MG63 (cell line): ENCODE measurements around the gene B4GALT6. TPM values are rescaled to one million over a fixed set of nuclear protein-coding genes. Genes with fewer than 3 reads are reported as not detected.
A peak's percentile ranks its signal among the peaks of the same experiment; 100 is the strongest.

ENCODE experiments used
- DNase-seq: peaks from one replicate; pipeline ENCODE4 v3.0.0-alpha.2; 2020
- H3K27me3 ChIP-seq: fragments of 250-450 bp; sonication (Bioruptor Pico); 2 replicates; pipeline ENCODE4 v1.5.1; 2020; ENCODE audit warnings: mild to moderate bottlenecking, moderate library complexity
- H3K36me3 ChIP-seq: fragments of 250-450 bp; sonication (Bioruptor Pico); 2 replicates; pipeline ENCODE4 v1.5.1; 2020; ENCODE audit warnings: mild to moderate bottlenecking, moderate library complexity
- H3K4me3 ChIP-seq: fragments of 250-450 bp; sonication (Bioruptor Pico); 2 replicates; pipeline ENCODE4 v1.5.1; 2020; ENCODE audit warnings: mild to moderate bottlenecking, moderate library complexity
- H3K9me3 ChIP-seq: fragments of 250-450 bp; sonication (Bioruptor Pico); 2 replicates; pipeline ENCODE4 v1.5.1; 2020; ENCODE audit warnings: mild to moderate bottlenecking, moderate library complexity
- total RNA-seq: library from RNA; depleted of rRNA; stranded (reverse); fragments of >200 nt; shearing (Covaris generic); gene quantifications from 2 replicates; pipeline ENCODE4 v1.2.3, GENCODE V29; 2014; ENCODE audit warnings: low replicate concordance

Gene B4GALT6
- total RNA-seq, 1 experiment from 2014 or later: 1.7 TPM

GRCh38 chr18:31700990-31701389, 16.6 kb upstream of the B4GALT6 start:
- Histone ChIP-seq H3K4me3 (no peak overlapping the region), H3K27me3 (no peaks in the 10 kb centered on the region), H3K36me3 (no peaks in the 10 kb centered on the region), H3K9me3 (no peaks in the 10 kb centered on the region)
- no peak for DNase-seq

DNA sequence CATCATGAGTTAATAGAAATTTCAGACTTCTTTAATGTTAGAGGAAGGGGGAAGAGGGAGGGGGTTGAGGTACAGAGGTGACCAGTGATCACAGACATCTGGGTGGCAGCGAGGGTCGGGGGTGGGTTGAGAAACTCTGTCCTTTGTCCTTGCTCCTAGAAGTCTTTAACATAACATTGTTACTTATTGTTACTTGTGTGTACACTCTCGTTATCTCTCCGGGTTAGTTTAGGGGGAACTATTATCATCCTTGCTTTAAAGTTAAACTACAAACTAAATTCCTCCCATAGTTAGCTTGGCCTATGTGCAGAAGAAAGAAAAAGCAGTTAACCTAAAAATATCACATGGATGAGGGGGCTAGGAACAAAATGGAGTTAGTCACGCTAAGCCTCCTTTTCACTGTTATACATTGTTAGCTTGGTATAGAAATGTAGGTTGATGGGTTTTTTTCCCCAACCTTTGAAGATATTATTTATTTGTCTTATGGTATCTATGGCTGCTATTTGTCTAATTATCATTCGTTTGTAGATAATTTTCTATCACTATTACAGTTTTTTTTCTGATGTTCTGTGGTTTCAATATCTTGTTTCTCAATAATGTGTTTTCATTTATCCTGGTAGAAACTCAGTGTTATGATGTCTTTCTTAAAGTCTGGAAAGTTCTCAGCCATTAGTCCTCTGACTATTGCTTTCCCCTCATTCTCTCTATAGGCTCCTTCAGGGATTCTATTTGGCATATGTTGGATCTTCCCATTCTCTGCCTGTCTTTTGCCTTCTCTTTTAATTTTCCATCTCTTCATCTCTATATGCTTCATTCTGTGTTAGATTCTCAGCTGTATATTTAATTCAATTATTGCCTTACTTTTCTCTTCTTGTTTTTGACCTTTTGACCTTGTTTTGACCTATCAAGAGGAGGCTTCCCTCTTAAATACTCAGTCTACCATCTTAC, 13.2 kb upstream of the B4GALT6 start:
- H3K36me3 ChIP-seq: no peaks in the 10 kb centered on the region
- H3K4me3 ChIP-seq: no peak overlapping the region
- no peaks in the 10 kb centered on the region for H3K27me3 ChIP-seq
- H3K9me3 ChIP-seq: no peaks in the 10 kb centered on the region
- no peak for DNase-seq

DNA sequence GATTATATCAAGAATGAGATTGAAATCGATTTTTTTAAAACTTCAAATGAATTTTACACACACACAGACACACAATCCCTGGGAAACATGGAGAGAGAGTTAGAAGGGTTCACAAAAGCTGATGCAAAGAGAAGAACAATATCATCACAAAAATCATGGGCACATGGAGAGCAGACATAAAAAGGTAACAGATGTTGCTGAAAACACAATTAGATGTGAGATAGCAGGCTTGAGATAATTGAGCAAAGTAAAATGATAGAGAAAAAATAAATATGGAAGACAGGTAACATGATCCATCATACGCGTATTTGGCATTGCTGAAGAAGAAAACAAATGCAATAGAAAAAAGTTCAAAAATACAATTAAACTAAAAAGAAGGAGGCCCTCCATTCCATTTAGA, 11.6 kb upstream of the B4GALT6 start:
- Histone ChIP-seq H3K27me3 (no peaks in the 10 kb centered on the region), H3K36me3 (no peaks in the 10 kb centered on the region), H3K4me3 (no peak overlapping the region), H3K9me3 (no peaks in the 10 kb centered on the region)
- DNase-seq: no peak

GRCh38 chr18:31694297-31694696, 9.9 kb upstream of the B4GALT6 start:
- DNase-seq: no peak
- no peaks in the 10 kb centered on the region for H3K9me3 ChIP-seq

GRCh38 chr18:31688606-31689005, 4.2 kb upstream of the B4GALT6 start:
- no peaks in the 10 kb centered on the region for H3K9me3 ChIP-seq
- no peak for DNase-seq
- H3K27me3 ChIP-seq: no peaks in the 10 kb centered on the region
- H3K36me3 ChIP-seq: no peaks in the 10 kb centered on the region
- no peak overlapping the region for H3K4me3 ChIP-seq

More at GRCh38 chr18:31694297-31694696, 9.9 kb upstream of the B4GALT6 start:
- Histone ChIP-seq H3K27me3 (no peaks in the 10 kb centered on the region), H3K4me3 (no peak overlapping the region), H3K36me3 (no peaks in the 10 kb centered on the region)

GRCh38 chr18:31686986-31687928, 2.9 kb upstream of the B4GALT6 start:
- Histone ChIP-seq H3K27me3 (no peaks in the 10 kb centered on the region), H3K9me3 (no peaks in the 10 kb centered on the region), H3K4me3 (no peak overlapping the region), H3K36me3 (no peaks in the 10 kb centered on the region)
- DNase-seq: no peak

DNA sequence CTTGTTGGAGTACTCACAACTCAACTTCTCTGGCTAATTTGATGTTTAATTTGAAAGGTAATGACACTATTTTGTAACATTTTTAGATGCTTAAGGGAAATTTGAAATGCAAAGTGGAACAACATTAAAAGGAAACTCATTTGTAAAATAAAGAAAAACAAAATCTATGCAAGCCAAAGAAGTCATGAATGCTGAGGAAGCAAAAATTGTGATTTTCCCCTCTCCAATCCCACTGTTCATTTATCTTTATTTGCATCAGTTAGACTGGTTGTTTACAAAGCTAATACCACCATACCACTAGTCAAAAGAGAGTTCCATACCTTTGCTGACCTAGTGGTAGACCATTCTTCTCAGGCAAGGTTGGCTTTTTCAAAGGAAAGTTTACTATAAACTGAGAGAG, 2.2 kb upstream of the B4GALT6 start:
- H3K4me3 ChIP-seq: no peak overlapping the region

GRCh38 chr18:31685097-31686082, 1.0 kb upstream of the B4GALT6 start:
- peak; percentile 73 for DNase-seq
- no peaks in the 10 kb centered on the region for H3K36me3 ChIP-seq
- no peaks in the 10 kb centered on the region for H3K27me3 ChIP-seq
- H3K4me3 ChIP-seq: peak overlapping the region; percentile 53
- no peaks in the 10 kb centered on the region for H3K9me3 ChIP-seq

More for the DNA sequence above, 2.2 kb upstream of the B4GALT6 start:
- DNase-seq: no peak
- Histone ChIP-seq H3K36me3 (no peaks in the 10 kb centered on the region), H3K27me3 (no peaks in the 10 kb centered on the region), H3K9me3 (no peaks in the 10 kb centered on the region)

GRCh38 chr18:31683968-31684278, 458 bp downstream of the B4GALT6 start:
- no peak for DNase-seq
- Histone ChIP-seq H3K27me3 (no peaks in the 10 kb centered on the region), H3K36me3 (no peaks in the 10 kb centered on the region), H3K9me3 (no peaks in the 10 kb centered on the region), H3K4me3 (peak overlapping the region; percentile 64)

- no peaks in the 10 kb centered on the region for H3K9me3 ChIP-seq
- no peak overlapping the region for H3K4me3 ChIP-seq
- no peaks in the 10 kb centered on the region for H3K36me3 ChIP-seq
- no peak for DNase-seq
- H3K27me3 ChIP-seq: no peaks in the 10 kb centered on the region
Measured at GRCh38 chr18:31683106-31683505, 1.3 kb downstream of the B4GALT6 start.

- Histone ChIP-seq H3K27me3 (no peaks in the 10 kb centered on the region), H3K36me3 (no peaks in the 10 kb centered on the region), H3K4me3 (no peak overlapping the region), H3K9me3 (no peaks in the 10 kb centered on the region)
- DNase-seq: no peak
Measured at GRCh38 chr18:31680831-31681568, 3.4 kb downstream of the B4GALT6 start.

GRCh38 chr18:31680433-31680811, 4.0 kb downstream of the B4GALT6 start:
- Histone ChIP-seq H3K4me3 (no peak overlapping the region), H3K27me3 (no peaks in the 10 kb centered on the region), H3K36me3 (no peaks in the 10 kb centered on the region), H3K9me3 (no peaks in the 10 kb centered on the region)
- DNase-seq: no peak

GRCh38 chr18:31679791-31680432, 4.5 kb downstream of the B4GALT6 start:
- Histone ChIP-seq H3K9me3 (no peaks in the 10 kb centered on the region), H3K36me3 (no peaks in the 10 kb centered on the region)

DNA sequence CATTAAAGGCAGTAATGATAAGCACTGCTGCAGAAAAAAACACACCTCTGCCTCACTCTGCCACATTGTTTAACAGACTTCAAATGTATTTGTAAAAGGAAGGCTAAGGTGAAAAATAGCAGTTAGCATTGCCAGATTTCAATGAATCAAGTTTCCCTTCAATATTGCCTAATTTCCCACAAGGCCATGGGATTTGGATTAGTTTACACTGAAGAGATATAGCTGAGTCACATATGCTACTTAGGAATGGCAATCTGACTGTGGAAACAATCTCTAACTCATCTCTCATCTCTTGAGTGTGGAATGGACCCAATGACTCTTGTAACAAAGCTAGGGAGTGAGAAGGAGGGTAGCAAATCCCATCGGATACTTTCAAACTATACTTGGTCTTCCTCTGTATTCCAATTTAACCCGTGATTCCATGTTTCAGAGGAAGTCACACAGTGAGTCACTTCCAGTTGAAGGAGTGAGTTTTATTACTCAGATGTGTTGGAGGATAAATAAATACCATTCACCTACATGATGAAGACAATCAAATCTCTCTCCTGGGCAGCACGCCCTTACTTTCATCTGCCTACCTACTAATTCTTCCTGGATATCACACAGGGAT, 5.1 kb downstream of the B4GALT6 start:
- H3K36me3 ChIP-seq: no peaks in the 10 kb centered on the region
- H3K4me3 ChIP-seq: no peak overlapping the region
- H3K27me3 ChIP-seq: no peaks in the 10 kb centered on the region
- H3K9me3 ChIP-seq: no peaks in the 10 kb centered on the region
- DNase-seq: peak; percentile 16

More at GRCh38 chr18:31679791-31680432, 4.5 kb downstream of the B4GALT6 start:
- DNase-seq: no peak
- Histone ChIP-seq H3K27me3 (no peaks in the 10 kb centered on the region), H3K4me3 (no peak overlapping the region)

GRCh38 chr18:31678425-31678824, 6.0 kb downstream of the B4GALT6 start:
- Histone ChIP-seq H3K36me3 (no peaks in the 10 kb centered on the region), H3K27me3 (no peaks in the 10 kb centered on the region), H3K4me3 (no peak overlapping the region), H3K9me3 (no peaks in the 10 kb centered on the region)
- DNase-seq: no peak
